HCT116 (cell line): Measurements from ENCODE around the gene TAF11L8. TPM values are rescaled to one million over a fixed set of nuclear protein-coding genes. Genes with fewer than 3 reads are reported as not detected.
"Not testable (repeated sequence)": the region's sequence is repeated elsewhere in the genome, so short reads cannot be mapped to it uniquely, and the experiment has no call there.

ENCODE experiments used
- ATAC-seq: fragments of 200-7000 bp; cut with Tn5 transposase; 2 replicates; pipeline ENCODE4 v1.9.1; 2020; ENCODE audit warnings: mild to moderate bottlenecking, moderate library complexity
- Bru-seq: library from RNA; stranded (reverse); fragments of 400-500 nt; gene quantifications from one replicate; lab custom pipeline; 2021; lab: Mats Ljungman, UMichigan
- BruChase-seq, 2 experiments: library from RNA; stranded (reverse); fragments of 400-500 nt; gene quantifications; one replicate each; lab custom pipeline; 2021; lab: Mats Ljungman, UMichigan
- BruUV-seq: library from RNA; stranded (reverse); fragments of 400-500 nt; replicated peaks from 2 replicates; lab custom pipeline; 2021; lab: Mats Ljungman, UMichigan
- CTCF ChIA-PET: fragments of 300-600 bp; sonication (Branson Sonifier 250); formaldehyde crosslinking; loops from one replicate; lab custom pipeline; 2021; ENCODE audit warnings: antibody characterized with exemption; lab: Charles Lee
- POLR2A ChIA-PET: fragments of 300-600, 350-600 bp; sonication (Branson Sonifier 250); formaldehyde crosslinking; loops from one replicate; lab custom pipeline; 2021; ENCODE audit warnings: antibody characterized with exemption; lab: Charles Lee
- RAD21 ChIA-PET, 2 experiments: fragments of 300-600 bp; sonication (Branson Sonifier 250); formaldehyde crosslinking; loops; one replicate each; lab custom pipeline; 2023; ENCODE audit warnings: low total read pairs in 2 of 2; ENCODE audit not compliant: uncharacterized antibody in 2 of 2, unreplicated experiment in 2 of 2, low non-redundant PET in 1 of 2; lab: Charles Lee
- DNase-seq: peaks from one replicate; pipeline ENCODE4 v3.0.0-alpha.2; 2010; ENCODE audit warnings: low read depth, low spot score
- H2AFZ ChIP-seq: fragments of 200-600 bp; shearing (Covaris generic), sonication (generic); 2 replicates; pipeline ENCODE4 v1.6.1; 2017; ENCODE audit warnings: low read depth, mixed run types, mixed read lengths, antibody characterized with exemption, low read length; ENCODE audit not compliant: poor library complexity, severe bottlenecking
- H3K27ac ChIP-seq: 2 replicates; pipeline ENCODE4 v1.5.1; 2012; ENCODE audit warnings: low read depth, low read length
- H3K27me3 ChIP-seq: fragments of 200-600 bp; sonication (generic); 2 replicates; pipeline ENCODE4 v1.6.1; 2016; ENCODE audit warnings: mixed run types, low read length, mixed read lengths; ENCODE audit not compliant: insufficient read depth
- H3K36me3 ChIP-seq, 2 experiments: fragments of 200-500 bp in 1 of 2; fragments of 200-600 bp in 1 of 2; sonication (Bioruptor generic) in 1 of 2; sonication (generic) in 1 of 2; 2 replicates each; pipeline versions ENCODE4 v1.5.1 to v1.6.1; 2014 to 2016; ENCODE audit warnings: low read length in 2 of 2, inconsistent platforms in 1 of 2, mixed read lengths in 1 of 2, mixed run types in 1 of 2; ENCODE audit not compliant: insufficient read depth in 2 of 2, control insufficient read depth in 1 of 2
- H3K4me1 ChIP-seq, 2 experiments: fragments of 200-600 bp in 1 of 2; sonication (generic) in 1 of 2; 2 replicates each; pipeline versions ENCODE4 v1.5.1 to v1.6.1; 2012 to 2017; ENCODE audit warnings: low read length in 2 of 2, inconsistent platforms in 1 of 2, mild to moderate bottlenecking in 1 of 2, mixed read lengths in 1 of 2, mixed run types in 1 of 2, moderate library complexity in 1 of 2; ENCODE audit not compliant: insufficient read depth in 2 of 2, control insufficient read depth in 1 of 2
- H3K4me2 ChIP-seq: fragments of 200-600 bp; sonication (generic); 2 replicates; pipeline ENCODE4 v1.6.1; 2017; ENCODE audit warnings: mixed run types, low read length, mixed read lengths
- H3K4me3 ChIP-seq, 2 experiments: fragments of 200-600 bp in 1 of 2; sonication (generic) in 1 of 2; replicated peaks in 1 of 2; 2 replicates each; pipeline ENCODE4 v1.5.1; 2011 to 2016; ENCODE audit warnings: low read length in 2 of 2, control low read depth in 1 of 2, low read depth in 1 of 2, mild to moderate bottlenecking in 1 of 2, mixed read lengths in 1 of 2, mixed run types in 1 of 2
- H3K79me2 ChIP-seq: fragments of 200-600 bp; sonication (generic); 2 replicates; pipeline ENCODE4 v1.6.1; 2017; ENCODE audit warnings: mild to moderate bottlenecking, mixed run types, low read length, moderate library complexity, mixed read lengths; ENCODE audit not compliant: insufficient read depth
- H3K9ac ChIP-seq: fragments of 200-600 bp; sonication (generic); 2 replicates; pipeline ENCODE4 v1.6.1; 2016; ENCODE audit warnings: low read length, mixed read lengths
- H3K9me2 ChIP-seq: fragments of 200-600 bp; sonication (generic), shearing (Covaris generic); 2 replicates; pipeline ENCODE4 v1.6.1; 2017; ENCODE audit warnings: mixed run types, mild to moderate bottlenecking, moderate library complexity; ENCODE audit not compliant: insufficient read depth
- H3K9me3 ChIP-seq, 2 experiments: fragments of 200-500 bp in 1 of 2; fragments of 200-600 bp in 1 of 2; sonication (Bioruptor generic) in 1 of 2; sonication (generic) in 1 of 2; 2 replicates each; pipeline ENCODE4 v1.6.1; 2014 to 2017; ENCODE audit warnings: low read length in 2 of 2, mixed read lengths in 2 of 2, inconsistent platforms in 1 of 2, low read depth in 1 of 2, mild to moderate bottlenecking in 1 of 2, mixed run types in 1 of 2, moderate library complexity in 1 of 2; ENCODE audit not compliant: control insufficient read depth in 1 of 2, insufficient read depth in 1 of 2
- H4K20me1 ChIP-seq: fragments of 200-600 bp; sonication (generic), shearing (Covaris generic); 2 replicates; pipeline ENCODE4 v1.6.1; 2017; ENCODE audit warnings: mixed run types, mild to moderate bottlenecking, moderate library complexity; ENCODE audit not compliant: insufficient read depth
- ATF3 ChIP-seq: IDR thresholded peaks from 2 replicates; pipeline ENCODE4 v1.6.1; 2012
- CEBPB ChIP-seq: IDR thresholded peaks from 2 replicates; pipeline ENCODE4 v1.6.1; 2012; ENCODE audit warnings: low read depth
- CTCF ChIP-seq, 3 experiments: fragments of 200-600 bp in 1 of 3; sonication (generic) in 1 of 3; IDR thresholded peaks in 2 of 3; conservative IDR thresholded peaks in 1 of 3; 2 replicates each; pipeline ENCODE4 v1.5.1; 2012 to 2017; ENCODE audit warnings: low read depth in 2 of 3, low read length in 2 of 3, antibody characterized with exemption in 1 of 3, borderline replicate concordance in 1 of 3, control low read depth in 1 of 3, mild to moderate bottlenecking in 1 of 3, mixed read lengths in 1 of 3, mixed run types in 1 of 3, moderate library complexity in 1 of 3; ENCODE audit not compliant: insufficient read depth in 1 of 3
- EGR1 ChIP-seq: IDR thresholded peaks from 2 replicates; pipeline ENCODE4 v1.6.1; 2012; ENCODE audit warnings: low read depth
- ELF1 ChIP-seq: IDR thresholded peaks from 2 replicates; pipeline ENCODE4 v1.6.1; 2012; ENCODE audit warnings: low read depth, borderline replicate concordance
- MAX ChIP-seq: IDR thresholded peaks from 2 replicates; pipeline ENCODE4 v1.6.1; 2012
- POLR2AphosphoS5 ChIP-seq: IDR thresholded peaks from 2 replicates; pipeline ENCODE4 v1.6.1; 2011; ENCODE audit warnings: mild to moderate bottlenecking, low read depth, low read length, moderate library complexity
- SIN3A ChIP-seq: IDR thresholded peaks from 2 replicates; pipeline ENCODE4 v1.6.1; 2012; ENCODE audit warnings: low read depth
- SP1 ChIP-seq: IDR thresholded peaks from 2 replicates; pipeline ENCODE4 v1.6.1; 2012; ENCODE audit warnings: low read depth
- TCF7L2 ChIP-seq: IDR thresholded peaks from 2 replicates; pipeline ENCODE4 v1.7.0; 2011; ENCODE audit warnings: borderline replicate concordance, inconsistent platforms; ENCODE audit not compliant: insufficient read depth, insufficient read length; ENCODE audit errors: extremely low read depth
- ZNF274 ChIP-seq: fragments of 200-500 bp; sonication (Bioruptor generic); IDR thresholded peaks from 2 replicates; pipeline ENCODE4 v1.6.1; 2014; ENCODE audit warnings: mild to moderate bottlenecking, low read depth, low read length, inconsistent platforms
- intact Hi-C: fragments of 100-400 bp; cut with micrococcal nuclease; formaldehyde crosslinking; loops from 2 replicates; pipeline ENCODE4 v1.10.0; 2022
- long read RNA-seq: library from polyadenylated mRNA; unstranded; transcript quantifications from one replicate; pipeline ENCODE4 v2.0.0, GENCODE V29; 2021; ENCODE audit not compliant: unreplicated experiment
- polyA plus RNA-seq: library from polyadenylated mRNA; unstranded; fragments of >200 nt; gene quantifications from 2 replicates; pipeline ENCODE4 v1.2.1, GENCODE V29; 2012; ENCODE audit warnings: missing spikeins
- total RNA-seq: library from RNA; stranded (reverse); gene quantifications from one replicate; pipeline ENCODE4 v1.2.1, GENCODE V29; 2021; ENCODE audit not compliant: unreplicated experiment

TAF11L8 gene
- total RNA-seq: not detected
- polyA plus RNA-seq: not detected in 2 replicates
- Bru-seq, nascent RNA: not detected
- not detected for BruChase-seq, experiment 1, labeled RNA remaining after a 6-hour chase
- BruChase-seq, experiment 2, labeled RNA remaining after a 2-hour chase: not detected
- long read RNA-seq: 0 reads

- H3K4me1 ChIP-seq, H3K4me2 ChIP-seq, H3K36me3 ChIP-seq, BruUV-seq, H3K79me2 ChIP-seq, DNase-seq, POLR2A ChIA-PET, H3K27me3 ChIP-seq, CTCF ChIA-PET, H3K9ac ChIP-seq, H3K9me3 ChIP-seq, H3K9me2 ChIP-seq, H4K20me1 ChIP-seq, RAD21 ChIA-PET, intact Hi-C loops, H2AFZ ChIP-seq, H3K27ac ChIP-seq, ATAC-seq, H3K4me3 ChIP-seq: not testable (repeated sequence)
These were observed at the start of gene TAF11L8 for GRCh38 chr5:17590860-17591259. TSS of gene TAF11L8 (minus strand) at chr5:17590960.

GRCh38 chr5:17634160-17634559 lies 43.4 kb upstream of the TAF11L8 start, which contains the start of gene TAF11L14:
TSS of gene TAF11L14 (plus strand) at chr5:17634460.
- POLR2A ChIA-PET: no interaction called here
- no peak for ATAC-seq
- H3K4me1 ChIP-seq: no peaks in the 10 kb centered on the region
- BruUV-seq: no TSS peak
- H3K36me3 ChIP-seq: no peaks in the 10 kb centered on the region
- H3K27ac ChIP-seq: no peak within 1 kb of the TSS
- no peaks in the 10 kb centered on the region for H3K9me2 ChIP-seq
- RAD21 ChIA-PET: no interaction called here
- peaks cover 0 to 10% of the 10 kb centered on the region in 2 experiments; a peak in 2 of 4 replicates for H3K9me3 ChIP-seq
- H2AFZ ChIP-seq: no peak within 1 kb of the TSS
- intact Hi-C loops: no loop called here
- DNase-seq: no peak
- no peak within 1 kb of the TSS for H3K4me3 ChIP-seq
- no peak within 1 kb of the TSS for H3K9ac ChIP-seq
- no peak within 1 kb of the TSS for H3K4me2 ChIP-seq
- H3K79me2 ChIP-seq: no peaks in the 10 kb centered on the region
- H4K20me1 ChIP-seq: no peaks in the 10 kb centered on the region
- TF ChIP-seq CEBPB (no peak), MAX (no peak), ELF1 (no peak), TCF7L2 (no peak), POLR2AphosphoS5 (no peak), SIN3A (no peak), SP1 (no peak), ZNF274 (no peak), EGR1 (no peak), CTCF (IDR thresholded peaks at IDR 0.05 in 2 of 3, conservative IDR thresholded peaks at IDR 0.05 in 1 of 3; ENCODE audit: borderline replicate concordance in 1 of 3, insufficient read depth in 1 of 3, low read depth in 2 of 3, low read length in 2 of 3) (no peak), ATF3 (no peak)
- no peaks in the 10 kb centered on the region for H3K27me3 ChIP-seq
- CTCF ChIA-PET: no interaction called here

GRCh38 chr5:17631788-17632187 lies 41.0 kb upstream of the TAF11L8 start, which contains the start of gene TAF11L13:
TSS of gene TAF11L13 (plus strand) at chr5:17632088.
- H3K9me3 ChIP-seq, H2AFZ ChIP-seq, H3K79me2 ChIP-seq, POLR2A ChIA-PET, H3K27ac ChIP-seq, H3K9me2 ChIP-seq, H3K4me3 ChIP-seq, H3K36me3 ChIP-seq, H3K9ac ChIP-seq, H4K20me1 ChIP-seq, intact Hi-C loops, ATAC-seq, H3K27me3 ChIP-seq, DNase-seq, H3K4me1 ChIP-seq, BruUV-seq, CTCF ChIA-PET, RAD21 ChIA-PET, H3K4me2 ChIP-seq: not testable (repeated sequence)
